ENCODE measurements around the gene NPHS2. TPM values are rescaled to one million over a fixed set of nuclear protein-coding genes. Genes with fewer than 3 reads are reported as not detected.
"Not testable (repeated sequence)": the region's sequence is repeated elsewhere in the genome, so short reads cannot be mapped to it uniquely, and the experiment has no call there.

The NPHS2 gene
- polyA plus RNA-seq, 4 donors: 427 to 500 (median 481) TPM

- DNase-seq (ENCODE audit: low read depth in 4 of 4, low spot score in 3 of 4): no peak
Observed at GRCh38 chr1:179548666-179549367, 26.9 kb downstream of the NPHS2 start.

DNA sequence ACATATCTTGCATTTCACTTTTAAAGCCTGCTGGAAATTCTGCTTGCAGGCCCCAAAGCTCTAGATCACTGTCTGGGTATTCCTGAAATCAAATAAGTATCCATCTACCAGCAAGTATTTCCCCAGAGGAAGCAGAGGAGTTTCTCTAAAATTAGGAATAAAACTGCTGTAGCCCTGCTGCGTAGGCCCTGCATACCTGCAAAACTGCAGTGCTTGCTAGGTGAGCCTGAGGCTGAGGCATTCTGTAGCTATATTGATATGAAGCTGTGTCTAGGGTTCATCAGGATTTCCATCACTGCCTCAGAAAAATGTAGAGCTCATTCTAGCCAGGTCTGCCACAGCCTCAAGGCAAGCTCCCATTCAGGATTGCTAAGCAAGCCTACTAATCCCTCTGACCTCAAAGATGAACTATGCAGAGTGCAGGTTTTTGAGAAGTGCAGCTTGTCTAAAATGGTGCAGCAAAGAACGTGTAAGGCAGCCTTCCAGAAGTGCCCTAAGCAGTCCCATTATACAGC, 28.7 kb downstream of the NPHS2 start:
- no peak for DNase-seq (ENCODE audit: low read depth in 4 of 4, low spot score in 3 of 4)

DNA sequence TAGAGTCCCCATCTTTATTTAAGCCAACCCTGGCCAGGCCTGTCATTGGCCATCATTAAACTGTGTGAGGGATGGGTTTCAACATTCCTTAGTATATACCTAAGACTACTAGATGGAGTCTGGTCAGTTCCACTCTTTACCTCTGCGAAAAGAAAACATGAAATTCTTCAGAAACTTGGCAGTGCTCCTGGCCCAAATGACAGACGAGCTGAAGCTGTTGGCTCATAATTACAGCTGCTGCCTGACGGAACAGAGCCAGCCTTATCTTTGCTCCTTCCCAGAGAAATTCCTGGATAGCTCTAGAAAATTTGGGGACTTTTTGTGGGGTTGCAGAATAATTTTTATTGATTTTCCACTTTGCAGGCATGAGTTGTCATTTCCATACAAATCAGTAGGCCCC, 30.4 kb downstream of the NPHS2 start:
- no peak for DNase-seq (ENCODE audit: low read depth in 4 of 4, low spot score in 3 of 4)

DNA sequence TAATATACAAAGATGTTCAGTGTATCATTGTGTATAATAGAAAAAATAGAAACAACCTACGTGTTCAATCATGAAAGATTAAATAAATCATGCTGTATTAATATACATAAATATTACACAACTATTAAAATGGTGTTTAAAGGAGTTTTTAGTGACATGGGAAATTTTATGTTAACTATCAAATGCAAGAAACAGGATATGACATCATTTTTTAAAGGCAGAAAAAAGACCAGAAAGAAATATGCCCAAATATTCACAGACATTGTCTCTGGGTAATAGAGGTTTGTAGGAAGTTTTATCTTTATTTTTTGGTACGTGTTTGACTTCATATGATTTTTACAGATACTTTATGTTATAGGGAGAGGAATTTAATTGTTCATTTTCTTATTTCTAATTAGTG, 34.0 kb downstream of the NPHS2 start:
- DNase-seq (ENCODE audit: low read depth in 4 of 4, low spot score in 3 of 4): no peak

DNA sequence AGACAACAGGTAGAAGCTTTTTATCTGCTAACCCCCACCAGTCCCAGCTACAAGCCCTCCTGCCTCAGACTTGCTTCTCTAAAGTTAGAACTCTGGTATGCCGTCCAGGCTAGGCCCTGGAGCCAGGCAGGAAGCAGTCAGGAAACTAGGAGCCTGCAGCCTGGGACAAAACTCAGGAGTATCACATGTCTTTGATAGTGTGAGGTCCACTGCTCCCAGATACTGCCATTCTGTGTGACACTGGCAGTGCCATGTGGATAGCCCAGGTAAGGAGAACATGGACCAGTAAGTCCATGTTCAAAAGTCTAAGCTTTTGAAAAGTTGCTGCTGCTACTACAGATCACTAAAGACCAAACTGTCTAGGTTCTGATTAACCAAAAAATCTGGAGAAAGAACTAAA, 45.4 kb downstream of the NPHS2 start:
- no peak for DNase-seq (ENCODE audit: low read depth in 4 of 4, low spot score in 3 of 4)

DNA sequence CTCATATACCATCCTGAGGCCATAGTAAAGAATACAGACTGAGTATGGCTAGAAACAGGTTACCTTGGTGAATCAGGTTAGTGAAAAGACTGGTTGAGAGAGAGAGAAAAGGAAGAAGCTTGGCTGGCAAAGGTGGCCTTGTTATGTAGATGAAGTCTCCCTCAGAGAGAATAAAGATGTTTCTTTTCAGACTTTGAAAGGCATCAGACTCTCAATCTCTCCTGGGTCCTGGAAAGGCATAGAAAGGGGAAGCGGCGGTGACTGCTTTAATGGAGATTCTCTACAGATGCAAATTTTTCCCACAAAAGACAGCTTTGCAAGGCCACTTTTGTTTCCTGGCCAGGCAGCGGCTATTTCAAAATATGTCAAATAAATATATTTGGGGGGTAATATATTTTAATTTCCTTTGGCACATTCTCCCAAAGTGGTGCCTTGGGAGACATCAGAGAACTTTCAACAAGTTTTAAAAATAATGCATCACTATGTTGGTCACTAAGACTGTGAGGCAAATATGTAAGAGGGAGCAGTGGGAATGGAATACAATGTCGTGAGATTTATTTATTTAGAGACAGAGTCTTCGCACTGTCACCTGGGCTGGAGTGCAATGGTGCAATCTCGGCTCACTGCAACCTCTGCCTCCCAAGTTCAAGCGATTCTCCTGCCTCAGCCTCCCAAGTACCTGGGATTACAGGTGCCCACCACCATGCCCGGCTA, 46.1 kb downstream of the NPHS2 start:
- DNase-seq (ENCODE audit: low read depth in 4 of 4, low spot score in 3 of 4): no peak

DNA sequence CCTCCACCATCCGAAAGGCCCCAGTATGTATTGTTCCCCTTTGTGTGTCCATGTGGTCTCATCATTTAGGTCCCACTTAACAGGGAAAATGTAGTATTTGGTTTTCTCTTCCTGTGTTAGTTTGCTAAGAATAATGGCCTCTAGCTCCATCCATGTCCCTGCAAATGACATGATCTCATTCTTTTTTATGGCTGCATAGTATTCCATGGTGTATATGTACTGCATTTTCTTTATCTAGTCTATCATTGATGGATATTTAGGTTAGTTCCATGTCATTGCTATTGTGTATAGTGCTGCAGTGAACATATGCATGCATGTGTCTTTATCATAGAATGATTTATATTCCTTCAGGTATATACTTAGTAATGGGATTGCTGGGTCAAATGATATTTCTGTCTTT, 57.2 kb downstream of the NPHS2 start:
- not testable (repeated sequence) for DNase-seq (ENCODE audit: low read depth in 4 of 4, low spot score in 3 of 4)

DNA sequence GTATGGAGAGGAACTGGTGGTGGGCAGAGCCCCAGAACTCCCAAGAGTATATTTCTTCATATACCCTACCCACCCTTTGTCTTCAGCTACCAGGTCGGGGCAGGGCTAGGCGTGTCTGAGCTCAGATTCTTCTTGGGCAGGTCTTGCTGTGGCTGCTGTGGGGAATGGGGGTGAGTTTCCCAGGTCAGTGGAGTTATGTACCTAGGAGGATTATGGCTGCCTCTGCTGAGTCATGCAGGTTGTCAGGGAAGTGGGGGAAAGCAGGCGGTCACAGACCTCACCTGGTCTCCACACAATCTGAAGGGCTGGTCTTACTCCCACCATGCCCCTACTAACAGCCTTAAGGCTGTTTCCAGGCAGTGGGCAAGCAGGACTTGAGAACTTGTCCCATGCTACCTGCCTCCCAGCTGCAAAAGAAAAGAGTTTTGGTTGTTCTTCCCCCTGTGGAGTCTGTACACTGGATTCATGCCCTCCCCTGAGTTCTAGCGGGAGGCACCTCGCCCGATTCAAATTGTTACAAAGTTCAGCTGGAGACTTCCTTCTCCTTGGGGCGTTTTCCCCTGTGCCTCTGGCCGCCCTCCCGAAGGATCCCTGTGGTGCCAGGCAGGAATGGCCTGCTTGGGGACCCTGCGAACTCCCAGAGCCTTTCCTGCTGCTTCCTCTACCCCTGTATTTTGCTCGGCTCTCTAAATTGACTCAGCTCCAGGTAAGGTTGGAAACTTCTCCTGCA, 58.6 kb downstream of the NPHS2 start:
- DNase-seq (ENCODE audit: low read depth in 4 of 4, low spot score in 3 of 4): no peak

DNA sequence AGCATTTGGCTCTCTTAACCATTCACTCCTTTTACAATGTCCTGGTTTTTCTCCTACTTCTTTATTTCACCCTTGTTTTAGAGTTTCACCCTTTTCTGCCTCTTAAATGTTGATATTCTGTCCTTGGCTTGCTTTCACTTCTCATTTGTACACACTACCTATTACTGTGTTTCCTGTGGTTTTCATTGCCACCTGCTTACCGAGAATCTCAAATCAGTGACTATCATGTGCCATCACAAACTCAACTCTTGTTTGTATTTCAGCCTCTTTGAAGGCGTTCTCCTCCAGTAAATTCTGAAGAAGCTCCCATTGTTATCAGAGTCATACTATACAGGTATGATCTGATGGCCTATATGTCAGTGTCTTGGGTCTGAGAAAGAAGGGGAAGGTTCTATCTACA, 65.7 kb downstream of the NPHS2 start:
- DNase-seq (ENCODE audit: low read depth in 4 of 4, low spot score in 3 of 4): no peak

DNA sequence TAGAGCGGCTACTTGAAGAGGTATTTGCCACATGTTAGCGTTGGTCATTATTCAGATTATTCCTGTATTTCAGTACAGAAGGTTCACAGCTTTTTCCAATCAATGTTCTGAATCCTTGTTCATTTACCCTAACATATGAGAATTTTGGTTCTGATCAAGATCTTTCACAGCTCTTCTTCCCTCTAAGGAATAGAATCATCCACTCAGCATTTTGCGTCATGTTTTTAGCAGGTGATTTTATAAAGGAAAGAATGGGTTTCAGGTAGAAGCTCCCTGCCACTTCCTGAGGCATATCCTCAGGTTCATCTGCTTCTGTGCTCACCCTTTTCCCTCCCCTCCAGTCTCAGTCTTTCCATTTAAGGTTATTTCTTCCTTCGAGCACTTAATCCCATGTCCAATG, 66.4 kb downstream of the NPHS2 start:
- DNase-seq (ENCODE audit: low read depth in 4 of 4, low spot score in 3 of 4): no peak

GRCh38 chr1:179506199-179506598, 69.5 kb downstream of the NPHS2 start:
- no peak for DNase-seq (ENCODE audit: low read depth in 4 of 4, low spot score in 3 of 4)

Other genes with a start within 250 kb of the NPHS2 start
- gene AXDND1, start 210.0 kb downstream of the NPHS2 start, polyA plus RNA-seq (ENCODE audit: insufficient read length in 4 of 4): 10 to 100 TPM; 10.4 to 21.9 (median 12.6) TPM
- gene TDRD5, start 15.9 kb upstream of the NPHS2 start, polyA plus RNA-seq (ENCODE audit: insufficient read length in 4 of 4): 1 to 10 TPM; 2.9 to 6.3 (median 3.8) TPM
- 1 to 10 TPM in 1 of 4 donors, under 1 TPM in 3; 0.73 to 1.3 (median 0.76) TPM for gene FAM163A, start 167.3 kb upstream of the NPHS2 start, polyA plus RNA-seq (ENCODE audit: insufficient read length in 4 of 4)

All from right renal pelvis (tissue), 4 donors.